ENCODE measurements around the gene TLE3. TPM values are rescaled to one million over a fixed set of nuclear protein-coding genes. Genes with fewer than 3 reads are reported as not detected.

The TLE3 gene
- polyA plus RNA-seq, 3 donors = 12.8 to 117 (median 23.6) TPM

- H3K4me3 ChIP-seq (replicated peaks in 1 of 3; ENCODE audit: low read depth in 2 of 3, low read length in 3 of 3) = no peak overlapping the region
- peaks cover 26% of the 10 kb centered on the region for H3K4me1 Mint-ChIP-seq
- peaks cover 100% of the 10 kb centered on the region for H4K20me1 ChIP-seq (ENCODE audit: insufficient read depth, low read length)
- H3K9me3 ChIP-seq (replicated peaks in 1 of 2; ENCODE audit: control insufficient read depth in 1 of 2, insufficient read depth in 1 of 2, low read length in 2 of 2) = no peaks in the 10 kb centered on the region
- DNase-seq = no peak
- peaks cover 0 to 3% (median 0%) of the 10 kb centered on the region in 3 donors for H3K27me3 Mint-ChIP-seq (ENCODE audit: low read depth in 3 of 3)
- no peak overlapping the region for H3K27ac ChIP-seq (ENCODE audit: low read depth in 1 of 2, low read length in 2 of 2)
- peaks cover 9 to 10% of the 10 kb centered on the region in 2 donors for H3K4me1 ChIP-seq (ENCODE audit: control insufficient read depth in 1 of 2, insufficient read depth in 2 of 2, low read length in 2 of 2)
- intact Hi-C loops (cut with micrococcal nuclease) = no loop called here
- H3K9ac ChIP-seq (ENCODE audit: insufficient read depth, low read length, poor library complexity, severe bottlenecking) = no peak overlapping the region
- no peak for TF ChIP-seq CTCF (IDR thresholded peaks at IDR 0.05)
- no peak overlapping the region for H3K4me2 ChIP-seq (replicated peaks; ENCODE audit: extremely low read depth, low read length, poor library complexity, severe bottlenecking)
- H3K27ac Mint-ChIP-seq = no peak overlapping the region
- H3K4me3 Mint-ChIP-seq = no peak overlapping the region
- no peaks in the 10 kb centered on the region for H3K27me3 ChIP-seq (ENCODE audit: control insufficient read depth in 2 of 2, insufficient read depth in 2 of 2, low read length in 2 of 2)
- peaks cover 92 to 95% of the 10 kb centered on the region in 2 donors for H3K36me3 Mint-ChIP-seq
- 97% methylated on average over 6 of the region's 6 CpGs for WGBS (ENCODE audit: insufficient coverage)
- peaks cover 42% of the 10 kb centered on the region for H3K79me2 ChIP-seq (ENCODE audit: insufficient read depth, low read length)
- no peak overlapping the region for H2AFZ ChIP-seq (ENCODE audit: insufficient read depth, low read depth, low read length, poor library complexity, severe bottlenecking)
- peaks cover 74 to 98% of the 10 kb centered on the region in 2 donors for H3K36me3 ChIP-seq (replicated peaks in 1 of 2; ENCODE audit: control insufficient read depth in 1 of 2, insufficient read depth in 2 of 2, low read length in 2 of 2)
- peaks cover 0 to 3% (median 0%) of the 10 kb centered on the region in 7 donors for H3K9me3 Mint-ChIP-seq
Observed at GRCh38 chr15:70081612-70082011, 16.1 kb downstream of the TLE3 start.

- Histone ChIP-seq H2AFZ (ENCODE audit: insufficient read depth, low read depth, low read length, poor library complexity, severe bottlenecking) (no peak overlapping the region), H3K27me3 (ENCODE audit: control insufficient read depth in 2 of 2, insufficient read depth in 2 of 2, low read length in 2 of 2) (no peaks in the 10 kb centered on the region), H3K79me2 (ENCODE audit: insufficient read depth, low read length) (peaks cover 30% of the 10 kb centered on the region), H4K20me1 (ENCODE audit: insufficient read depth, low read length) (peaks cover 100% of the 10 kb centered on the region), H3K4me3 (replicated peaks in 1 of 3; ENCODE audit: low read depth in 2 of 3, low read length in 3 of 3) (no peak overlapping the region), H3K4me1 (ENCODE audit: control insufficient read depth in 1 of 2, insufficient read depth in 2 of 2, low read length in 2 of 2) (no peaks in the 10 kb centered on the region), H3K27ac (ENCODE audit: low read depth in 1 of 2, low read length in 2 of 2) (no peak overlapping the region), H3K9me3 (replicated peaks in 1 of 2; ENCODE audit: control insufficient read depth in 1 of 2, insufficient read depth in 1 of 2, low read length in 2 of 2) (no peaks in the 10 kb centered on the region), H3K9ac (ENCODE audit: insufficient read depth, low read length, poor library complexity, severe bottlenecking) (no peak overlapping the region), H3K36me3 (replicated peaks in 1 of 2; ENCODE audit: control insufficient read depth in 1 of 2, insufficient read depth in 2 of 2, low read length in 2 of 2) (peaks cover 78 to 100% of the 10 kb centered on the region in 2 donors), H3K4me2 (replicated peaks; ENCODE audit: extremely low read depth, low read length, poor library complexity, severe bottlenecking) (no peak overlapping the region)
- DNase-seq = no peak
- Mint-ChIP-seq H3K27me3 (ENCODE audit: low read depth in 3 of 3) (peaks cover 0 to 1% (median 0%) of the 10 kb centered on the region in 3 donors), H3K4me3 (no peak overlapping the region), H3K27ac (peak overlapping the region in 2 of 7 donors; percentile 10 to 33), H3K36me3 (peaks cover 92 to 95% of the 10 kb centered on the region in 2 donors), H3K4me1 (peaks cover 16% of the 10 kb centered on the region), H3K9me3 (peaks cover 0 to 2% (median 0%) of the 10 kb centered on the region in 7 donors)
- 94% methylated on average over 2 of the region's 6 CpGs for WGBS (ENCODE audit: insufficient coverage)
- intact Hi-C loops (cut with micrococcal nuclease) = no loop called here
- no peak for TF ChIP-seq CTCF (IDR thresholded peaks at IDR 0.05)
Observed at GRCh38 chr15:70080347-70080746, 17.4 kb downstream of the TLE3 start.
